Dendritic cell treated with granulocyte-macrophage colony-stimulating factor and Interleukin-4, amounts not matched to agents 40 ng/mL and 50 ng/mL, for 4 days (primary cell): ENCODE measurements around the gene EMSY.
"Not testable (repeated sequence)": the region's sequence is repeated elsewhere in the genome, so short reads cannot be mapped to it uniquely, and the experiment has no call there.

Source experiments
- H3K27ac Mint-ChIP-seq: one replicate; pipeline ENCODE4 v1.8.0; 2022; ENCODE audit warnings: mild to moderate bottlenecking, mixed read lengths
- H3K27me3 Mint-ChIP-seq: one replicate; pipeline ENCODE4 v1.8.0; 2022; ENCODE audit warnings: mild to moderate bottlenecking, mixed read lengths
- H3K36me3 Mint-ChIP-seq: one replicate; pipeline ENCODE4 v1.8.0; 2022; ENCODE audit warnings: low read depth, mixed read lengths
- H3K4me1 Mint-ChIP-seq: one replicate; pipeline ENCODE4 v1.8.0; 2022; ENCODE audit warnings: low read depth, mixed read lengths
- H3K4me3 Mint-ChIP-seq: one replicate; pipeline ENCODE4 v1.8.0; 2022; ENCODE audit warnings: mild to moderate bottlenecking, moderate library complexity, mixed read lengths
- H3K9me3 Mint-ChIP-seq: one replicate; pipeline ENCODE4 v1.8.0; 2022; ENCODE audit warnings: mixed read lengths
- intact Hi-C: fragments of 100-400 bp; cut with micrococcal nuclease; formaldehyde crosslinking; loops from one replicate; pipeline ENCODE4 v1.15.0; 2022

The EMSY gene

DNA sequence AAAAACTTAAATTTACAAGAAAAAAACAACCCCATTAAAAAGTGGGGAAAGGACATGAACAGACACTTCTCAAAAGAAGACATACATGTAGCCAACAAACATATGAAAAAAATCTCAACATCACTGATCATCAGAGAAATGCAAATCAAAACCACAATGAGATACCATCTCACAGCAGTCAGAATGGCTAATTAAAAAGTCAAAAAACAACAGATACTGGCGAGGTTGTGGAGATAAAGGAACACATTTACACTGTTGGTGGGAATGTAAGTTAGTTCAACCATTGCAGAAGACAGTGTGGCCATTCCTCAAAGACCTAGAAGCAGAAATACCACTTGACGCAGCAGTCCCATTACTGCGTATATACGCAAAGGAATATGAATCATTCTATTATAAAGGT lies 150.3 kb downstream of the EMSY start:
- H3K4me1 Mint-ChIP-seq: peaks cover 13% of the 10 kb centered on the region
- H3K27ac Mint-ChIP-seq, H3K36me3 Mint-ChIP-seq, H3K9me3 Mint-ChIP-seq, H3K4me3 Mint-ChIP-seq, intact Hi-C loops: not testable (repeated sequence)
- H3K27me3 Mint-ChIP-seq: peaks cover 33% of the 10 kb centered on the region

GRCh38 chr11:76596652-76597051 lies 151.8 kb downstream of the EMSY start:
- Mint-ChIP-seq H3K27ac (no peak overlapping the region), H3K4me1 (peaks cover 11% of the 10 kb centered on the region), H3K4me3 (no peak overlapping the region), H3K27me3 (peaks cover 39% of the 10 kb centered on the region), H3K36me3 (no peaks in the 10 kb centered on the region), H3K9me3 (no peaks in the 10 kb centered on the region)
- intact Hi-C loops: no loop called here

GRCh38 chr11:76597533-76598425 lies 153.0 kb downstream of the EMSY start:
- Mint-ChIP-seq H3K27me3 (peaks cover 38% of the 10 kb centered on the region), H3K9me3 (no peaks in the 10 kb centered on the region), H3K27ac (no peak overlapping the region), H3K36me3 (no peaks in the 10 kb centered on the region), H3K4me1 (peaks cover 11% of the 10 kb centered on the region), H3K4me3 (no peak overlapping the region)
- intact Hi-C loops: loop anchor here (1.0 kb wide), 1 partner anchor 84 kb away; no protein-coding TSS in a partner anchor

DNA sequence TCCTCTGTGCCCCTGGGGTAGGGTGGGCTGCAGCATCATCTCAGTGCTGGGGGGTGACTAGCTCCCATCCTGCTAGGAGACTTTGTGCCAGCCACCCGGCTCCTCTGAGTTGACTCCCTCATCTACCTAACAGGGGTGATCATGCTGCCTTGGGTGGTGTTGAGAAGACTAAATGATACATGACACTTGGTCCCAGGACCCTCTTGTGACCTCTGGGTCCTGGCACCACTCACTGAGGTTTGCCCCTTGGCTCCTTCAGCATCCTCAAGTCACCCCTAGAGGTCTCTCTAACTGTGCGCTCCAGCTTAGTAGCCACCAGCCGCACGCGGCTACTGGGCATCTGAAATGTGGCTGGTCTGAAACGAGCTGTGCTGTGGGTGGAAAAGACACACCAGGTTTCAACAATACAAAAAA lies 153.6 kb downstream of the EMSY start:
- Mint-ChIP-seq H3K36me3 (no peaks in the 10 kb centered on the region), H3K27ac (no peak overlapping the region), H3K27me3 (peaks cover 40% of the 10 kb centered on the region), H3K4me1 (peaks cover 4% of the 10 kb centered on the region), H3K4me3 (no peak overlapping the region), H3K9me3 (no peaks in the 10 kb centered on the region)
- intact Hi-C loops: loop anchor here (1.0 kb wide), 1 partner anchor 83 kb away; no protein-coding TSS in a partner anchor

DNA sequence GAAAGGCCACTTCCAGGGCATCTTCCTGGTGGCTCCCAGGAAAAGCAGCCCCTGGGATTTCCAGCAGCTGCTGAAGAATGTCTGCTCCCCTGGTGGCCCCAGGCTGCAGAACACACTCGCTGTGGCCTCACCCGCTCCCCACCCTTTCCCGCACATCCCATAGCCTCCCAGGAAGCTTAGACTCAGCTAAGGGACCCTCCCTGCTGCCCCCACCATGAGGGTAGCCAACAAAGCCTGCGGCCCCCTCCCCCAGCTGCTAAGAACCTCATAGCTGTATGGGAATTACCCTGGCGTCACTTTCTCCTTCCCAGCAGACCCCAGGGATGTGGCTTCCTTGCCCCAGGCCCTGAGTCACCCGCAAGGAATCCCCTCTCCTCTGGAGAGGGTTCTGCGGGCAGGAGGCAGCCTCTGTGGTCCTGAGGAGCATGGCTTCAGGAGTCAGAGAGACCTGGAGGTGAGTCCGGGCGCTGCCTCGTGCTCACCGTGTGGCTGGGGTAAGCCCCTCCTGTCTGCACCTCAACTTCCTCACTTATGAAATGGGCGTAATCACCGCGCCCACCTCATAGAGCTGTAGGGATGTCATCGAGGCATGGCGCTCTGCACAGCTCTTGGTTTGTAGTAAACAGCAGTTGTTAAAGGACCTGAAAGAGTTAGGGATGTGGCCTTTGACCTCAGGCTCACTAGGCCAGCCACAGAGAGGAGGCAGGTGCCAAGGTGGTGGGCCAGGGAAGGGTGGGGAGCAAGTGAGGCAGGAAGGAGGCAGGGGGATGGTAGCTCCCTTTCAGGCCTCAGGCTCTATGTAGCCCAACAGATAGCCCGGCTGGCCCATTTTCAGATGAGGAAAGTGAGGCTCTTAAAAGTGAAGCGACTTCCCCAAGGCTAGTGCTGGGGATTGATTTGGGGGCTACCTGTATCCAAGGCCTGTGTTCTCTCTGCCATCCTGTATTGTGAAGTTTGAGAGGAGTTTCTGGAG lies 154.5 kb downstream of the EMSY start:
- Mint-ChIP-seq H3K27ac (no peak overlapping the region), H3K4me3 (no peak overlapping the region), H3K27me3 (peaks cover 45% of the 10 kb centered on the region), H3K4me1 (no peaks in the 10 kb centered on the region), H3K9me3 (no peaks in the 10 kb centered on the region), H3K36me3 (no peaks in the 10 kb centered on the region)
- intact Hi-C loops: no loop called here

- Mint-ChIP-seq H3K27ac (no peak overlapping the region), H3K36me3 (no peaks in the 10 kb centered on the region), H3K27me3 (peaks cover 45% of the 10 kb centered on the region), H3K9me3 (no peaks in the 10 kb centered on the region), H3K4me1 (no peaks in the 10 kb centered on the region), H3K4me3 (no peak overlapping the region)
- intact Hi-C loops: no loop called here
These were observed 155.4 kb downstream of the EMSY start for GRCh38 chr11:76600124-76600655.

GRCh38 chr11:76601272-76601671 lies 156.5 kb downstream of the EMSY start:
- no peaks in the 10 kb centered on the region for H3K9me3 Mint-ChIP-seq
- H3K4me1 Mint-ChIP-seq: peaks cover 6% of the 10 kb centered on the region
- H3K27ac Mint-ChIP-seq: no peak overlapping the region
- no peaks in the 10 kb centered on the region for H3K36me3 Mint-ChIP-seq
- intact Hi-C loops: no loop called here
- H3K27me3 Mint-ChIP-seq: peaks cover 44% of the 10 kb centered on the region
- no peak overlapping the region for H3K4me3 Mint-ChIP-seq

DNA sequence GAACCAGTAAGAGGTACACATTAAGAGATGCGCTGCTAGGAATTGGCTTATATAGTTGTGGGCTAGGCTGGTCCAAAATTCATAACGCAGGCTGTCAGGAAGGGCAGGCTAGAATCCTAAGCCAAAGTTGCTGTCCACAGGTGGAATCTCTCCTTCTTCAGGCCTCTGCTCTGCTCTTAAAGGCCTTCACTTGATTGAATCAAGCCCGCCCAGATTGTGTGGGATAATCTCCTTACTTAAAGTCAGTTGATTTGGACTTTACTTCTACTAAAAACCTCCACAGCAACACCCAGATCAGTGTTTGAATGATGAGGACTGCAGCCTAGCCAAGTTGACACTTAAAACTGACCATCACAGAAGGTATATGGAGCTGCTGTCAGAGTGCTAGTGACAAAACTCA lies 156.9 kb downstream of the EMSY start:
- H3K27me3 Mint-ChIP-seq: peaks cover 43% of the 10 kb centered on the region

DNA sequence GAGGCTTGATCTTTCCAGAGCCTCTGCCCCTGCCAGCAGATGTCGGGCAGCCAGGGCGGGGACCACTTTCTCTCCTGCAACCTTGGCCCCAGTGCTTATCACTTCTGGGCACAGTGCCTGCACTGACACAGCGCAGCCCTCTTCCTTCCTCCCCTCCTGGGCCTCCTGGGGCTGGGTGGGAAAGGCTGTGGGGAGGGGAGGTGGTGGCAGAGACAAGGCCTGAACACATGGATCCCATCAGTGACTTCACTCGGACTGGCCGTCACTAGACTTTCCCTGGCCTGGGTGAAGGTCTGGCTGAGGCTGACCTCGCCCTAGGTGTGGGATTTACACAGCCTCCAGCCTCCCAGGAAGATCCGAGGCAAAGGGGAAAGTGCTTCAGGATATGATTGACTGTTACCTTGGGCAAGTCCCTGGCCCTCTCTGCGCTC lies 157.6 kb downstream of the EMSY start:
- Mint-ChIP-seq H3K9me3 (no peaks in the 10 kb centered on the region), H3K36me3 (no peaks in the 10 kb centered on the region), H3K4me1 (peaks cover 9% of the 10 kb centered on the region), H3K27me3 (peaks cover 39% of the 10 kb centered on the region), H3K4me3 (no peak overlapping the region), H3K27ac (no peak overlapping the region)
- intact Hi-C loops: no loop called here

More for the DNA sequence above, 156.9 kb downstream of the EMSY start:
- no peaks in the 10 kb centered on the region for H3K9me3 Mint-ChIP-seq
- no peak overlapping the region for H3K4me3 Mint-ChIP-seq
- intact Hi-C loops: no loop called here
- no peaks in the 10 kb centered on the region for H3K36me3 Mint-ChIP-seq
- H3K4me1 Mint-ChIP-seq: peaks cover 9% of the 10 kb centered on the region
- H3K27ac Mint-ChIP-seq: no peak overlapping the region
